Hepatocyte (in vitro differentiated cells): ENCODE results near the gene XYLT1. TPM values are rescaled to one million over a fixed set of nuclear protein-coding genes. Genes with fewer than 3 reads are reported as not detected.

Source experiments
- DNase-seq: peaks from one replicate; pipeline ENCODE4 v3.0.0-alpha.2; 2016; ENCODE audit warnings: low spot score
- H2AFZ ChIP-seq: fragments of 200-600 bp; sonication (generic); 2 replicates; pipeline ENCODE4 v1.6.0; 2016; ENCODE audit warnings: antibody characterized with exemption, mild to moderate bottlenecking
- H3K27ac ChIP-seq: fragments of 200-600 bp; sonication (generic); 2 replicates; pipeline ENCODE4 v1.5.1; 2016; ENCODE audit warnings: mild to moderate bottlenecking
- H3K27me3 ChIP-seq: fragments of 200-600 bp; sonication (generic); 2 replicates; pipeline ENCODE4 v1.6.1; 2016
- H3K36me3 ChIP-seq: fragments of 200-600 bp; sonication (generic); replicated peaks from 2 replicates; pipeline ENCODE4 v1.5.1; 2016; ENCODE audit warnings: low read depth; ENCODE audit not compliant: insufficient read depth
- H3K4me1 ChIP-seq: fragments of 200-600 bp; sonication (generic); 2 replicates; pipeline ENCODE4 v1.5.1; 2016; ENCODE audit warnings: mild to moderate bottlenecking, moderate library complexity; ENCODE audit not compliant: insufficient read depth
- H3K4me2 ChIP-seq: fragments of 200-600 bp; sonication (generic); 2 replicates; pipeline ENCODE4 v1.6.0; 2016
- H3K4me3 ChIP-seq: fragments of 200-600 bp; sonication (generic); 2 replicates; pipeline ENCODE4 v1.5.1; 2016; ENCODE audit warnings: mild to moderate bottlenecking
- H3K79me2 ChIP-seq: fragments of 200-600 bp; sonication (generic); 2 replicates; pipeline ENCODE4 v1.6.0; 2017; ENCODE audit warnings: mild to moderate bottlenecking
- H3K9me2 ChIP-seq: fragments of 200-600 bp; sonication (generic); replicated peaks from 2 replicates; pipeline ENCODE4 v1.6.0; 2017; ENCODE audit warnings: mild to moderate bottlenecking; ENCODE audit not compliant: insufficient read depth
- H3K9me3 ChIP-seq: fragments of 200-600 bp; sonication (generic); 2 replicates; pipeline ENCODE4 v1.5.1; 2016; ENCODE audit warnings: low read depth, mild to moderate bottlenecking
- H4K20me1 ChIP-seq: fragments of 200-600 bp; sonication (generic); 2 replicates; pipeline ENCODE4 v1.6.0; 2016; ENCODE audit warnings: mild to moderate bottlenecking; ENCODE audit not compliant: insufficient read depth, poor library complexity, severe bottlenecking
- EZH2 ChIP-seq: fragments of 200-600 bp; sonication (generic); IDR thresholded peaks from 2 replicates; pipeline ENCODE4 v1.6.1; 2016; ENCODE audit warnings: antibody characterized with exemption, mild to moderate bottlenecking, borderline replicate concordance
- EZH2phosphoT487 ChIP-seq: fragments of 200-600 bp; sonication (generic); IDR thresholded peaks from one replicate; pipeline ENCODE4 v1.6.1; 2018; ENCODE audit warnings: antibody characterized with exemption, mild to moderate bottlenecking, low read depth, moderate library complexity; ENCODE audit not compliant: unreplicated experiment, severe bottlenecking
- WGBS: methylation state at CpG from one replicate; pipeline ENCODE4 v1.1.6; 2016; ENCODE audit warnings: low lambda C conversion rate; ENCODE audit errors: missing lambda C conversion rate; 5-methylcytosine and 5-hydroxymethylcytosine counted together
- polyA plus RNA-seq: library from polyadenylated mRNA; unstranded; fragments of >200 nt; fragmentation: Nextera tagmentation; extraction: Ambion mirVana; gene quantifications from 2 replicates; pipeline ENCODE4 v1.2.1, GENCODE V29; 2016
- total RNA-seq: library from RNA; depleted of rRNA; stranded (reverse); fragments of >200 nt; gene quantifications from 2 replicates; pipeline ENCODE4 v1.2.3, GENCODE V29; 2014
- TF ChIP-seq, protein P1 (sequence below): fragments of 200-600 bp; sonication (generic); IDR thresholded peaks from 2 replicates; pipeline ENCODE4 v1.5.1; 2016; ENCODE audit warnings: antibody characterized with exemption, mild to moderate bottlenecking; ENCODE audit not compliant: poor library complexity

Gene XYLT1
- total and polyA plus RNA-seq, 2 experiments from 2014 or later: 6.9 to 13.7 TPM

DNA sequence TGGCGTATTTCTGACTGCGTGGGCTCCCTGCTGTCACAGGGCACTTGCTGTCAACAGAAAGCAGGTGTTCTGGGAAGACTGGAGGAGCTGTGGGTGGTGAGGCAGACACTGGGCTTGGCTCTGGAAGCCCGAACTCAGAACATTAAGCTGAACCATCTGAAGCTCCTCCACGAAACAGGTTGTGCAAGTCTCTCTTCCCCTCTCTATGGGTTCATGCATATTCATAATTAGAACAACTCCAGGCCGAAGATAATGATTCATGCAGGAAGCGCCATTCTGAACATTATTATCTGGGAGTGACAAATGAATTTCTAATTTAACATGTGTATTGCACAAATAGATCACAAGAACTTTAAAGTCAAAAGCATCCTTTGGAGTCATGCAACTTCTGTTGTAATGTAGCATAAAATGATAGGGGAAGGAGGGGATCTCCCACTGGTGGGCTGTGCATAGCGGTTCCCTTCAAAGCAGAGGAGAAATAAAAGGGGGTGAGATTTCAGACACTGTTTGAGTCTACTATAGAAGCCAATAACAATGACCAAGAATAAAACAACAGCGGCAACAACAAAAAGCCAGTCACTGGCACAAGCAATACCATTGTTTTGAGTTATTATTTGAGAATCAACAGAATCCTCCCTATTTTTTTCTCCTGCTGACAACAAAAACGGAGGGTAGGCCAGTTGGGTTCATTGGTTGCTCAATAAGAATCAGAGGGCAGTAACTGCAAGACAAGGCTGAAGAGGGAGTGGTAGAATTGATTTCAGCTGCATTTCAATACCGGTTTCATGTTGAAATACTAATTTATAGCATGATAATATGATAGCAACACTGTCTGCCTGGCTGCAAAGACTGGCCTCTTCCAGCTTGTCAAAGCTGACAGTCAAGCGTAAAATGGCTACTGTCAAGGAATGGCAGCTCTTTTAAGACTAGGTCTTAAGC, 407.3 kb downstream of the XYLT1 start:
- Histone ChIP-seq H3K9me3 (no peaks in the 10 kb centered on the region), H4K20me1 (no peaks in the 10 kb centered on the region), H3K4me3 (no peak overlapping the region), H3K79me2 (no peaks in the 10 kb centered on the region), H3K27me3 (no peaks in the 10 kb centered on the region), H3K9me2 (no peaks in the 10 kb centered on the region), H3K4me2 (no peak overlapping the region), H3K4me1 (no peaks in the 10 kb centered on the region), H3K36me3 (no peaks in the 10 kb centered on the region), H3K27ac (no peak overlapping the region), H2AFZ (no peak overlapping the region)
- DNase-seq: no peak
- TF ChIP-seq EZH2 (no peak), EZH2phosphoT487 (no peak)
- TF ChIP-seq, protein P1, sequence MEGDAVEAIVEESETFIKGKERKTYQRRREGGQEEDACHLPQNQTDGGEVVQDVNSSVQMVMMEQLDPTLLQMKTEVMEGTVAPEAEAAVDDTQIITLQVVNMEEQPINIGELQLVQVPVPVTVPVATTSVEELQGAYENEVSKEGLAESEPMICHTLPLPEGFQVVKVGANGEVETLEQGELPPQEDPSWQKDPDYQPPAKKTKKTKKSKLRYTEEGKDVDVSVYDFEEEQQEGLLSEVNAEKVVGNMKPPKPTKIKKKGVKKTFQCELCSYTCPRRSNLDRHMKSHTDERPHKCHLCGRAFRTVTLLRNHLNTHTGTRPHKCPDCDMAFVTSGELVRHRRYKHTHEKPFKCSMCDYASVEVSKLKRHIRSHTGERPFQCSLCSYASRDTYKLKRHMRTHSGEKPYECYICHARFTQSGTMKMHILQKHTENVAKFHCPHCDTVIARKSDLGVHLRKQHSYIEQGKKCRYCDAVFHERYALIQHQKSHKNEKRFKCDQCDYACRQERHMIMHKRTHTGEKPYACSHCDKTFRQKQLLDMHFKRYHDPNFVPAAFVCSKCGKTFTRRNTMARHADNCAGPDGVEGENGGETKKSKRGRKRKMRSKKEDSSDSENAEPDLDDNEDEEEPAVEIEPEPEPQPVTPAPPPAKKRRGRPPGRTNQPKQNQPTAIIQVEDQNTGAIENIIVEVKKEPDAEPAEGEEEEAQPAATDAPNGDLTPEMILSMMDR: no peak
- WGBS: 79% methylated on average over 11 of the region's 11 CpGs

DNA sequence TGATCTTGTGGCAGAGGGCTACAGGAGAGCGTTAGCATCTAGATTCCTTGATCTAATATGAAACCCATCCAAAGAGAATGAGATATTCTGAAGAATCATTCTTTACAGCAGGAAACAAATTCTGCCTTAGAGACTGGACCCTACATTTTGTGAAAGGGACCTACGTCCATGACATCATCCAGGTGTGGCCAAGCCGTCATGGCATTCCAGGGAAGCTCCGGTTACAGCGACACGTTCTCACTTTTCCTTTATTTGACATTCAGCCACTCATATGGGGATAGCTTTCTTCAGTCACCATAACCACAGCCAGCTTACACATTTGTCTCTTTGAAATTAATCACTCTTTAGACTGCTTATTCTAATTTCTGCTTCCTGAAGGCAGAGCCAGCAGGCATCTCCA, 408.1 kb downstream of the XYLT1 start:
- Histone ChIP-seq H2AFZ (no peak overlapping the region), H3K9me3 (no peaks in the 10 kb centered on the region), H3K4me1 (no peaks in the 10 kb centered on the region), H3K27me3 (no peaks in the 10 kb centered on the region), H3K27ac (no peak overlapping the region), H3K79me2 (no peaks in the 10 kb centered on the region), H3K36me3 (no peaks in the 10 kb centered on the region), H3K4me2 (no peak overlapping the region), H3K9me2 (no peaks in the 10 kb centered on the region), H4K20me1 (no peaks in the 10 kb centered on the region), H3K4me3 (no peak overlapping the region)
- no peak for DNase-seq
- 89% methylated on average over 6 of the region's 6 CpGs for WGBS
- TF ChIP-seq EZH2phosphoT487 (no peak), EZH2 (no peak)
- TF ChIP-seq, protein P1: no peak

GRCh38 chr16:17061326-17061725, 409.4 kb downstream of the XYLT1 start:
- Histone ChIP-seq H3K79me2 (no peaks in the 10 kb centered on the region), H3K4me2 (no peak overlapping the region), H3K4me1 (no peaks in the 10 kb centered on the region), H3K9me2 (no peaks in the 10 kb centered on the region), H3K27me3 (no peaks in the 10 kb centered on the region), H3K4me3 (no peak overlapping the region), H2AFZ (no peak overlapping the region), H3K27ac (no peak overlapping the region), H3K36me3 (no peaks in the 10 kb centered on the region), H4K20me1 (no peaks in the 10 kb centered on the region), H3K9me3 (no peaks in the 10 kb centered on the region)
- WGBS: 84% methylated on average over 2 of the region's 2 CpGs
- TF ChIP-seq EZH2phosphoT487: no peak
- TF ChIP-seq EZH2: no peak
- TF ChIP-seq, protein P1: no peak
- no peak for DNase-seq
